Hepatocyte (in vitro differentiated cells): ENCODE measurements around the gene GPR84.

Experiments used
- CTCF ChIP-seq: fragments of 200-600 bp; sonication (generic); IDR thresholded peaks from 2 replicates; pipeline ENCODE4 v1.5.1; 2016; ENCODE audit warnings: antibody characterized with exemption, mild to moderate bottlenecking; ENCODE audit not compliant: poor library complexity
- EZH2 ChIP-seq: fragments of 200-600 bp; sonication (generic); IDR thresholded peaks from 2 replicates; pipeline ENCODE4 v1.6.1; 2016; ENCODE audit warnings: antibody characterized with exemption, mild to moderate bottlenecking, borderline replicate concordance

GRCh38 chr12:54393743-54394142 is 29.5 kb upstream of the GPR84 start:
- no peak for TF ChIP-seq CTCF
- no peak for TF ChIP-seq EZH2
